GM23338 (cell line): Measurements from ENCODE around the gene MCM9.

Source experiments
- CREB1 ChIP-seq: fragments of 250-450 bp; sonication (Bioruptor Pico); IDR thresholded peaks from 2 replicates; pipeline ENCODE4 v1.5.0; 2020; ENCODE audit warnings: low read depth, mild to moderate bottlenecking, moderate library complexity
- CTCF ChIP-seq, 2 experiments: fragments of 200-600 bp in 1 of 2; sonication (generic) in 1 of 2; conservative IDR thresholded peaks; 2 replicates each; pipeline versions ENCODE4 v1.5.1 to v1.6.1; 2016 to 2017; ENCODE audit warnings: antibody characterized with exemption in 2 of 2, low read depth in 2 of 2, mild to moderate bottlenecking in 2 of 2, moderate library complexity in 1 of 2
- ETS1 ChIP-seq: IDR thresholded peaks from 2 replicates; pipeline ENCODE4 v1.6.1; 2016; ENCODE audit warnings: antibody characterized with exemption
- EZH2 ChIP-seq: fragments of 200-600 bp; sonication (generic); IDR thresholded peaks from one replicate; pipeline ENCODE4 v1.8.0; 2017; ENCODE audit warnings: antibody characterized with exemption, mild to moderate bottlenecking, low read depth; ENCODE audit not compliant: unreplicated experiment
- EZH2phosphoT487 ChIP-seq: fragments of 200-600 bp; sonication (generic); IDR thresholded peaks from one replicate; pipeline ENCODE4 v1.8.1; 2018; ENCODE audit warnings: antibody characterized with exemption; ENCODE audit not compliant: unreplicated experiment
- JUNB ChIP-seq: IDR thresholded peaks from one replicate; pipeline ENCODE4 v1.6.1; 2016; ENCODE audit warnings: antibody characterized with exemption; ENCODE audit not compliant: unreplicated experiment
- POLR2AphosphoS5 ChIP-seq: IDR thresholded peaks from 2 replicates; pipeline ENCODE4 v1.6.1; 2016; ENCODE audit warnings: antibody characterized with exemption, low read depth
- REST ChIP-seq: IDR thresholded peaks from one replicate; pipeline ENCODE4 v1.6.1; 2018; ENCODE audit warnings: antibody characterized with exemption; ENCODE audit not compliant: unreplicated experiment
- STAT1 ChIP-seq: IDR thresholded peaks from one replicate; pipeline ENCODE4 v1.6.1; 2016; ENCODE audit warnings: antibody characterized with exemption; ENCODE audit not compliant: unreplicated experiment
- ZNF331 ChIP-seq: fragments of 250-450 bp; sonication (Bioruptor Pico); IDR thresholded peaks from 2 replicates; pipeline ENCODE4 v1.5.0; 2020; ENCODE audit warnings: low read depth, mild to moderate bottlenecking, moderate library complexity
- ZNF462 ChIP-seq: fragments of 250-450 bp; sonication (Bioruptor Pico); IDR thresholded peaks from 2 replicates; pipeline ENCODE4 v1.5.0; 2020; ENCODE audit warnings: mild to moderate bottlenecking, moderate library complexity

GRCh38 chr6:118903691-118904090, 31.3 kb downstream of the MCM9 start:
- TF ChIP-seq CTCF (conservative IDR thresholded peaks at IDR 0.05; ENCODE audit: low read depth in 2 of 2) = no peak
- no peak for TF ChIP-seq EZH2
- no peak for TF ChIP-seq POLR2AphosphoS5
- TF ChIP-seq REST = no peak
- no peak for TF ChIP-seq EZH2phosphoT487
- TF ChIP-seq CREB1 (CRISPR knock-in tag) = no peak
- TF ChIP-seq ZNF462 (CRISPR knock-in tag) = no peak
- TF ChIP-seq ETS1 = no peak
- no peak for TF ChIP-seq JUNB
- TF ChIP-seq STAT1 = no peak
- no peak for TF ChIP-seq ZNF331 (CRISPR knock-in tag)
